GM12878 (cell line): Measurements from ENCODE around the gene MYF6. TPM values are rescaled to one million over a fixed set of nuclear protein-coding genes. Genes with fewer than 3 reads are reported as not detected.

Source experiments
- ATAC-seq: fragments of 200-7000 bp; cut with Tn5 transposase; 3 replicates; pipeline ENCODE4 v1.9.1; 2020; ENCODE audit warnings: mild to moderate bottlenecking, moderate library complexity
- BruUV-seq: library from RNA; stranded (reverse); fragments of 400-500 nt; replicated peaks from 2 replicates; lab custom pipeline; 2021; lab: Mats Ljungman, UMichigan
- CTCF ChIA-PET: fragments of 300-600 bp; sonication (Branson Sonifier 250); formaldehyde crosslinking; extraction: SDS; loops from one replicate; lab custom pipeline; 2021; ENCODE audit warnings: inconsistent platforms; lab: Yijun Ruan, JAX
- POLR2A ChIA-PET: fragments of 350-600 bp; formaldehyde crosslinking; extraction: SDS; loops from one replicate; lab custom pipeline; 2021; ENCODE audit warnings: inconsistent platforms; lab: Charles Lee
- RAD21 ChIA-PET: fragments of 300-600 bp; sonication (Branson Sonifier 250); formaldehyde crosslinking; loops from one replicate; lab custom pipeline; 2023; ENCODE audit warnings: antibody characterized with exemption; ENCODE audit not compliant: unreplicated experiment; lab: Charles Lee
- SMC1A ChIA-PET: fragments of 300-600 bp; sonication (Branson Sonifier 250); formaldehyde crosslinking; loops from one replicate; lab custom pipeline; 2023; ENCODE audit not compliant: unreplicated experiment, uncharacterized antibody; lab: Charles Lee
- DNase-seq: peaks from one replicate; pipeline ENCODE4 v3.0.0-alpha.2; 2011; ENCODE audit warnings: low read depth, low spot score
- FAIRE-seq: peaks from 3 replicates; lab custom pipeline; 2011; peaks lifted over from hg19 to GRCh38; lab: Jason Lieb, UNC
- H2AFZ ChIP-seq: 2 replicates; pipeline ENCODE4 v1.6.0; 2011; ENCODE audit warnings: low read depth, low read length, control low read depth; ENCODE audit not compliant: control insufficient read depth
- H3K27ac ChIP-seq: 2 replicates; pipeline ENCODE4 v1.5.1; 2011; ENCODE audit warnings: control low read depth; ENCODE audit not compliant: control insufficient read depth, insufficient read depth
- H3K27me3 ChIP-seq, 2 experiments: replicated peaks in 1 of 2; 2 replicates each; pipeline versions ENCODE4 v1.6.0 to v1.6.1; 2011; ENCODE audit warnings: low read length in 1 of 2; ENCODE audit not compliant: control insufficient read depth in 2 of 2, insufficient read depth in 2 of 2
- H3K36me3 ChIP-seq, 2 experiments: 2 replicates each; pipeline ENCODE4 v1.5.1; 2011; ENCODE audit warnings: low read length in 1 of 2; ENCODE audit not compliant: control insufficient read depth in 2 of 2, insufficient read depth in 2 of 2
- H3K4me1 ChIP-seq: 2 replicates; pipeline ENCODE4 v1.6.1; 2011; ENCODE audit warnings: mild to moderate bottlenecking, low read length, moderate library complexity, mixed read lengths; ENCODE audit not compliant: control insufficient read depth, insufficient read depth
- H3K4me2 ChIP-seq: 2 replicates; pipeline ENCODE4 v1.6.0; 2011; ENCODE audit warnings: control low read depth; ENCODE audit not compliant: control insufficient read depth, insufficient read depth
- H3K4me3 ChIP-seq: fragments of 200-600 bp; sonication (generic); 2 replicates; pipeline ENCODE4 v1.5.1; 2016
- H3K79me2 ChIP-seq: 2 replicates; pipeline ENCODE4 v1.6.0; 2011; ENCODE audit warnings: low read length; ENCODE audit not compliant: control insufficient read depth, insufficient read depth
- H3K9ac ChIP-seq: 2 replicates; pipeline ENCODE4 v1.8.0; 2011; ENCODE audit warnings: low read length, control low read depth, mixed read lengths; ENCODE audit not compliant: control insufficient read depth, insufficient read depth
- H3K9me3 ChIP-seq: replicated peaks from 3 replicates; pipeline ENCODE4 v1.5.1; 2011; ENCODE audit warnings: mild to moderate bottlenecking, low read length; ENCODE audit not compliant: control insufficient read depth, insufficient read depth
- H4K20me1 ChIP-seq: 2 replicates; pipeline ENCODE4 v1.6.0; 2011; ENCODE audit not compliant: control insufficient read depth, insufficient read depth
- BRCA1 ChIP-seq: IDR thresholded peaks from 2 replicates; pipeline ENCODE4 v1.6.1; 2011; ENCODE audit warnings: low read depth, low read length, improper control_type of control experiment
- CBX3 ChIP-seq: fragments of 200-600 bp; sonication (generic); IDR thresholded peaks from 2 replicates; pipeline ENCODE4 v1.6.1; 2016; ENCODE audit warnings: low read depth, borderline replicate concordance
- E4F1 ChIP-seq: fragments of 450-650 bp; IDR thresholded peaks from 2 replicates; pipeline ENCODE4 v1.6.1; 2018; ENCODE audit warnings: borderline replicate concordance, mild to moderate bottlenecking; ENCODE audit not compliant: partially characterized antibody
- EP300 ChIP-seq, 2 experiments: fragments of 150-350 bp in 1 of 2; IDR thresholded peaks; 2 replicates each; pipeline ENCODE4 v1.6.1; 2011 to 2012; ENCODE audit warnings: low read depth in 2 of 2, low read length in 2 of 2, borderline replicate concordance in 1 of 2, improper control_type of control experiment in 1 of 2, inconsistent platforms in 1 of 2; ENCODE audit not compliant: control insufficient read depth in 1 of 2
- EZH2 ChIP-seq: IDR thresholded peaks from 2 replicates; pipeline ENCODE4 v1.6.1; 2012; ENCODE audit warnings: low read depth, mild to moderate bottlenecking, control low read depth, inconsistent platforms, low read length, borderline replicate concordance; ENCODE audit not compliant: control insufficient read depth
- GABPA ChIP-seq: IDR thresholded peaks from 2 replicates; pipeline ENCODE4 v1.6.1; 2014; ENCODE audit warnings: antibody characterized with exemption, low read depth, mild to moderate bottlenecking, inconsistent platforms
- HDAC2 ChIP-seq: fragments of 200-600 bp; sonication (generic); IDR thresholded peaks from 2 replicates; pipeline ENCODE4 v1.6.1; 2017
- IRF4 ChIP-seq: IDR thresholded peaks from 2 replicates; pipeline ENCODE4 v1.6.1; 2011; ENCODE audit warnings: low read depth, low read length
- JUND ChIP-seq: IDR thresholded peaks from 2 replicates; pipeline ENCODE4 v1.6.1; 2012; ENCODE audit warnings: low read depth, mild to moderate bottlenecking, low read length, improper control_type of control experiment, moderate library complexity
- MYC ChIP-seq: IDR thresholded peaks from 2 replicates; pipeline ENCODE4 v1.6.1; 2011; ENCODE audit warnings: mild to moderate bottlenecking, low read length, moderate library complexity, inconsistent platforms; ENCODE audit not compliant: insufficient read depth, insufficient replicate concordance, insufficient read length, severe bottlenecking
- NFIC ChIP-seq: IDR thresholded peaks from 2 replicates; pipeline ENCODE4 v1.6.1; 2012; ENCODE audit warnings: low read depth, mild to moderate bottlenecking, inconsistent platforms, low read length, moderate library complexity
- NR2C2 ChIP-seq: IDR thresholded peaks from 2 replicates; pipeline ENCODE4 v1.6.1; 2011; ENCODE audit warnings: borderline replicate concordance, low read depth; ENCODE audit not compliant: control insufficient read depth, insufficient read length
- NR2F1 ChIP-seq: fragments of 450-650 bp; conservative IDR thresholded peaks from 2 replicates; pipeline ENCODE4 v1.6.1; 2017; ENCODE audit warnings: mild to moderate bottlenecking
- NRF1 ChIP-seq: conservative IDR thresholded peaks from 2 replicates; pipeline ENCODE4 v1.6.1; 2011; ENCODE audit warnings: mild to moderate bottlenecking, low read depth, low read length, improper control_type of control experiment
- SKIL ChIP-seq: fragments of 450-650 bp; IDR thresholded peaks from 2 replicates; pipeline ENCODE4 v1.6.1; 2017; ENCODE audit warnings: mild to moderate bottlenecking, low read depth, inconsistent platforms; ENCODE audit not compliant: poor library complexity, severe bottlenecking
- SMC3 ChIP-seq: IDR thresholded peaks from 2 replicates; pipeline ENCODE4 v1.6.1; 2011; ENCODE audit warnings: low read length, improper control_type of control experiment, borderline replicate concordance
- ZNF384 ChIP-seq: IDR thresholded peaks from 2 replicates; pipeline ENCODE4 v1.6.1; 2012; ENCODE audit warnings: low read depth, mild to moderate bottlenecking, low read length, improper control_type of control experiment, borderline replicate concordance
- WGBS: methylation state at CpG from one replicate; pipeline ENCODE4 v1.1.6; 2016; ENCODE audit warnings: low lambda C conversion rate; ENCODE audit not compliant: insufficient replicate concordance, insufficient coverage; ENCODE audit errors: missing lambda C conversion rate; 5-methylcytosine and 5-hydroxymethylcytosine counted together
- in situ Hi-C: fragments of 300-500 bp; cut with MboI; formaldehyde crosslinking; loops from 9 replicates; pipeline ENCODE4 v1.14.3; 2018; ENCODE audit warnings: mixed read lengths
- intact Hi-C: fragments of 100-400 bp; cut with micrococcal nuclease; formaldehyde crosslinking; loops from one replicate; pipeline ENCODE4 v1.14.2; 2022; ENCODE audit not compliant: unreplicated experiment
- polyA plus RNA-seq, 11 experiments: library from polyadenylated mRNA; depleted of rRNA in 4 of 11; unstranded in 6 of 11; stranded (reverse) in 5 of 11; fragments of >200 nt; fragmentation: Nextera tagmentation in 4 of 11; fragmentation: Illumina TruSeq in 1 of 11; extraction: Ambion mirVana in 4 of 11; extraction: Trizol in 1 of 11; gene quantifications; 1 replicate in 1 of 11; 2 replicates in 10 of 11; pipeline versions ENCODE4 v1.2.1 to v1.2.3, GENCODE V29; 2011 to 2016; ENCODE audit warnings: inconsistent platforms in 2 of 11, missing spikeins in 2 of 11, low read depth in 1 of 11
- total RNA-seq, 4 experiments: library from RNA; depleted of rRNA in 3 of 4; stranded (reverse); fragments of >200 nt in 3 of 4; fragmentation: Illumina TruSeq in 1 of 4; extraction: Trizol in 1 of 4; gene quantifications; 2 replicates each; pipeline versions ENCODE4 v1.2.1 to v1.2.3, GENCODE V29; 2013 to 2021

Gene MYF6
- total and polyA plus RNA-seq, 10 of the 15 experiments (the other 5 are each of a cell fraction or from before 2014, with no cell fraction given), result not detected

GRCh38 chr12:80714846-80715245 lies 7.4 kb downstream of the MYF6 start:
- SMC1A ChIA-PET, result no interaction called here
- no peak for FAIRE-seq
- 45% methylated on average over 3 of the region's 3 CpGs for WGBS
- Histone ChIP-seq H3K9me3 (no peaks in the 10 kb centered on the region), H3K27ac (no peak overlapping the region), H3K4me2 (no peak overlapping the region), H3K79me2 (no peaks in the 10 kb centered on the region), H3K9ac (no peak overlapping the region), H3K27me3 (peaks cover 11 to 15% of the 10 kb centered on the region in 2 experiments), H4K20me1 (no peaks in the 10 kb centered on the region), H2AFZ (no peak overlapping the region), H3K4me1 (no peaks in the 10 kb centered on the region), H3K36me3 (no peaks in the 10 kb centered on the region), H3K4me3 (no peak overlapping the region)
- DNase-seq, result no peak
- no peak for ATAC-seq
- POLR2A ChIA-PET, result no interaction called here
- CTCF ChIA-PET, result no interaction called here
- RAD21 ChIA-PET, result no interaction called here
- in situ Hi-C loops, result no loop called here
- TF ChIP-seq EP300 (IDR thresholded peaks at IDR 0.05; ENCODE audit: borderline replicate concordance in 1 of 2, control insufficient read depth in 1 of 2, low read depth in 2 of 2, low read length in 2 of 2) (no peak), NR2C2 (no peak), SMC3 (no peak), GABPA (no peak), NR2F1 (no peak), E4F1 (no peak), HDAC2 (no peak), SKIL (no peak), NRF1 (no peak), MYC (no peak), JUND (no peak), BRCA1 (no peak), ZNF384 (no peak), NFIC (no peak), CBX3 (no peak), IRF4 (no peak), EZH2 (no peak)
- intact Hi-C loops, result loop anchor here (5.0 kb wide), 1 partner anchor 243 kb away; no protein-coding TSS in a partner anchor
- BruUV-seq, result no TSS peak
